Ureter (tissue), 1 donor: Measurements from ENCODE around the gene CLIC5. TPM values are rescaled to one million over a fixed set of nuclear protein-coding genes. Genes with fewer than 3 reads are reported as not detected.
"Not testable (repeated sequence)": the region's sequence is repeated elsewhere in the genome, so short reads cannot be mapped to it uniquely, and the experiment has no call there.

Experiments
- DNase-seq: peaks from one replicate; pipeline ENCODE4 v3.0.0-alpha.2; 2020; ENCODE audit warnings: low spot score
- total RNA-seq: library from RNA; stranded (reverse); gene quantifications from one replicate; pipeline ENCODE4 v1.2.4, GENCODE V29; 2023
- donor health status: DM: yes; HTN: yes; CAD: no.

Gene CLIC5
- total RNA-seq, 1 donor from 2014 or later: 8.0 TPM

DNA sequence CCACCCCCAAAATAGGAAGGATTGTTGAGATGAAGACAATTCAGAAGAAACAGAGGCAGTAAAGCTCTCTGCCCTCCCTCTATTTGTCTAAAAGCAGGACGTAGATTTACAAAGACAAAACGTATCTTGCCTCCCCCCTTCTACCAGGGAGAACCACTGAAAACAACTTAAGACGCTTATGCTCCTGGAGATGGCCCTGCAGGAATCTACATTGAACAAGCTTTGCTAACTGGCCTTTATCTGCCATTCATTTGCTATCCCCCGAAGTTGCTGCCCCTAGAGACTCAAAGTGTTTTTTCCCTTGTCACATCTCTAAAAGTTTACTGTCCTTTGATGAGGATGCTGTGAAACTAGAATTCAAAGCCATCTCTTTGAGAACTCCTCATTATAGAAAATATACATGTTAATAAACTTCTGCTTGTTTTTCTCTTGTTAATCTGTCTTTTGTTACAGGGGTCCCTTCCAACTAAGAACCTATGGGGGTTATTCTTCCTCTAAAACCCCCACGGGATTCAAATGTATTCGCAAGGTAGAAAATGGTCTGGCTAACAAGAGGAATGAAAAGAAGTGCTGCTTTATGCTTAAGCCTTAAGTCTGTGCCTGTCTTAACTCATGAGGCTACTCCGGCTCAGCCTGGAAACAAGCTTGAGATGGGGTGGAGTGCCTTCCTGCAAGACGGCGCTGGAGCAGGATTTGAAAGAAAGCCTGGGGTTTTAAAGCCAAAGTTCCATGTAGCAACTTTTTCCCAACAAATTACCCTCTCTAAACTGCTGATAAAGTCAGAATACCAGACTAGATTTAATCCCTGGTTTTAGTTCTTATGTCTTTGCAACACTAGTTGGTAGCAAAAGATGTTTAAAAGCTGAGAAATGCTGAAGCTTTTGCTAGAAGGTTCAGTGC lies 88.0 kb downstream of the CLIC5 start:
- DNase-seq: no peak

DNA sequence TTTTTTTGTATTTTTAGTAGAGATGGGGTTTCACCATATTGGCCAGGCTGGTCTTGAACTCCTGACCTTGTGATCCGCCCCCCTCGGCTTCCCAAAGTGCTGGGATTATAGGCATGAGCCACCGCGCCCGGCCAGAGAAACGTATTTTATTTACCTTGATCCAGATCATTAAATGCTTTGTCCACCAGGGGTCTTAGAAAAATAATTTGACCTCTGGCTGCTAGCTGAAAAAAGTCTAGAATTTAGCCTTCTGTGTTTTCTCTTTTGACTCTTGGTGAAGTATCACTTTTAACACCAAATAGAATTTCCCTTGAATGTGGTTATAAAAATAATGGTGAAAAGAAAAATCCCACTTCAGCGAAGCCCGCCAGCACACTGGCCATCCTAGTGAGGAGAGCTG lies 89.2 kb downstream of the CLIC5 start:
- DNase-seq: not testable (repeated sequence)

DNA sequence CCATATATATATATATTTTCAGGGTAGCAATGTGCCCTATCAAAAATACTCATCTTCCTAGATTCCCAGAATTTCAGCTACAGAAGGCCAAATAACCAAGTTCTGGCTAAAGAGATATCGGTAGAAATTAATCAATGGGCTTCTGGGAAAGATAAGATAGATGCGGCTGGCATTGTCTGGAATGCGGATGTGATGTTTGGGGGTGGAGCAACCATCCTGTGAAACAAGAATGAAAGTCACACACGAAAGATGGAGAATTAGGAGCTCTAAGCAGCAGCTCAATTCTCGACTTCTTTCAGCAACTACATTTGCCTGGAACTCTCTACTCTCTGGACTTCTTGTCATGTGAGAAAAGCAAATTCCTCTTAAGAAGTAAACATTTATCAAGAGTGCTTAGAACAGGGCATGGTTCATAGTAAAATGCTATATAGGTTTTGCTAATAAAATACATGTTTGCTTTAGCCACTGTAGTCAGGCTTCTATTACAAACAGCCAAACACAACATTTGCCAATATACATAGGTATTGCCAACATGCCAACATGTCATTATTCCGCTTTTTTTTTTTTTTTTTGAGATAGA lies 90.8 kb downstream of the CLIC5 start:
- DNase-seq: no peak

DNA sequence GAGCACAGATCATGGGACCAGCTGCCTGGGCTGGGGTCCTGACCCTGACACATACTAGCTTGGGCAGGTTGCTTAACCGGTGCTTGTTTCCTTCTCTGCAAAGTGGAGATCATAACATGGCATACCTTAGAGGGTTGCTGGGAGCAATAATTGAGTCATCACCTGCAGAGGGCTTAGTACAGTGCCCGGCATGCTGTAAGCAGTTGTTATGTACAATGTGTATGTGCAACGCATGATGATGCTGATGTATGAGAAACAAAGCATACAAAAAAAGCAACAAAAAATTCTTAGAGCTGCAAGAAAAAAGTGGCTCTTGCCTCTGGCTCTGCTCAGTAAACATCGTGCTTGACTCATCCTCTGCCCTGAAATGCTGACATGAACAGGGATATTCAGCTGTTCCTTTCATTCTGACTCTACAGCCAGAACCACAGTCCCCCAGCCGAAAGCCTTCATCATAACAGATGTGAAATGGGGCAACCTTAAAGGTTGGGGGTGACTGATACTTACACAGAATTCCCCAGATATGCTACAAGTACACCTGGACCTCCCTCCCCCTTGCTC lies 91.7 kb downstream of the CLIC5 start:
- no peak for DNase-seq

DNA sequence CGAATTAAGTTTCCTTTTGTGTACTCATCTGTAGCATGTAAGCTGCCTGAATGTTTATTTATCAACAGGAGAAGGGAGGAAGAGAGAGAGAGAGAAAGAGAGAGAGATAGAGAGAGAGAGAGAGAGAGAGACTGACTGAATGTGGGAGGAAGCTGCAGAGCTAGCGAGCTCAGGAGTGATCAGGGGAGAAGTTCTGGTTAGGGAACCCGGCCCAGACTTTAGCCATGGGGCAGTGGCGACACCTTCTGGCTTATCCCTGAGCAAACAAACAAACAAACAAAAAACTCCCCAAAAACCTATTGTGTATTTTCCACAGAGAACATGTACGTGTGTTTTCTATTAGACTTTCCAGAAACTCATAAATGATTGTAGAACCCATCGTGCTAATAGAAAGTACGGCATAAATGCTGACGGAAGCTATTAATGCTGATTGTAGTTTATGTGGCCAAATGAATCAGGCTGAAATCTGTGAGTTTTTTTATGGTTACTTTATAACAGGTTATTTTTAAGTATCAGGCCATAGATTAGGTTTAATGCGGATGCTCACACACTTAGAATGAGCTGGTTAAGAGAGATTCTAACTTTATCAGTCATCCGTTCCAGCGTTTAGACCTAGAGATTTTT lies 92.8 kb downstream of the CLIC5 start:
- DNase-seq: peak; percentile 86

DNA sequence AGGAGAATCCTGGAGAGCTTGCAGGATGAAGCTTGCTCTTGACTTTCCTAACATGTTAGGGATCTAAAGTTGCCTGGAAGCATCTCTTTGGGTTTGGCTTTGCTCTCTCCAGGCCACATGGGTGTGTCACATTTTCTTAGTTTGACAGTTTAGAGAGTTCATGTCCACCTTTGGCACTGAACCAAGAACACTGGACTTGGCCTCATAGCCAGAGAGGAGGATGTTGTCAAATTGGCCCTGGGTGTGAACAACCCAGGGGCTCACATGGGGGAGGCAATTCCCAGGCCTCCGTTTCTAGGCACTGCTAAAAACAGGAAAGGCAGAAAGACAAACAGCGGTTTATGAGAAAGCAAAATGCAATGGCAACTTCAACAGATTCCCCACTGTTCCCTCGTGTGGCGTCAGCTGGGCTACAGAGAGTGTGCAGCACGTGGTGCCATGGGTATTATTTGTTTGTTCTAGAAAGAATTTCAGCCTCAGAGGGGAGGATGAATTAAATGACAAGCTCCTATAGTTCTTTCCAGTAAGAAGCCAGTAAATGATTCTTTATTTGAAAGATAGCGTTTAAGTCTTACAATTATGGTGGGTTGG lies 93.9 kb downstream of the CLIC5 start:
- DNase-seq: no peak

DNA sequence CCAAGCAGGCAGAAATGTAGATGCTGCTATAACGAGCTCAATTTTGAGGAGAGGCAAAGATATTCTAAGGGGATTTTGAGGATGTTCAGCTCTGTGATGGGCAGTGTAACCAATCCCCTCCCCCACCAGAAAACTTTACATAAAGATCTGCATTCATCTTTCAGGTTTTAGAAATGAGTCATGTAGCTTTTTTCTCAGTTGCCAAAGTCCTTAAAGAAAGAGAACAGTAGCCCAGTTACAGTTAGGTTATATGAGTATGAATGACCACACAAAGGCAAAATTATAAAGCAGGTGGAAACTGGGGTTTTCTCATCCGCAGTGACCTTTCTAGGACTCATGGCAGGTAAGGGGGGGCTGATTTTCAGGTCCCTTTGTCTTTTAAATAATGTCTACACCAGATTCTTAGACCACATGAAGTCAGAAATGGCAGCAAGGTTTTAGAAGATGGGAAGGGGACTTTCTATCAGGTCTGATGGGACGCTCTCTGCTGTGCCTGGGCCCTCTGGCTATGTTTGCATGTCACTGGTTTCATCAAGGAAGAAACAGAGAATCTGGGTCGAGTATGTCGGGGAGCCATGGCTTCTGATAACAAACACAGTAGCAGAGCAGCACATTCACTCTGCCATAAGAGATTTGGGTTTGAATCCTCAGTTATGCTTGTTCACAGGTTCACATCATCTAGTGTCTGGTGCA lies 94.7 kb downstream of the CLIC5 start:
- no peak for DNase-seq

DNA sequence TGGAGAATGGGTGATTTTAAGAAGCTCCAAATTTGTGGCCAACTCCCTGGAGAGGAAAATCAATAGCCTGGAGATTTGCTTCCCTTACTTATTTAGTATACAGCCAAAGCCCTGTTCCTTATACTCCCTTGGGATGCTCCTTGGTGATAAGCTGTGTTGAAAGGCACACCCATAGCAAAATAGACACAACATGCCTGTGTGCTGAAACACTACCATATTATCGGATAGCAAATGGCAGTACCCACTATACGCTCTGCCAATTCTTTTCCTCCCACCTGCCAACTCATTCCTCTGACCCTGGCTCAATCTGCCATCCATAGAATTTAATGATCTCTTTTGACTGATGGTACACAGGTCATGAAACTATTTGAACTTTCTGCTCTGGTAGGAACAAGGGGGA lies 98.2 kb downstream of the CLIC5 start:
- no peak for DNase-seq

DNA sequence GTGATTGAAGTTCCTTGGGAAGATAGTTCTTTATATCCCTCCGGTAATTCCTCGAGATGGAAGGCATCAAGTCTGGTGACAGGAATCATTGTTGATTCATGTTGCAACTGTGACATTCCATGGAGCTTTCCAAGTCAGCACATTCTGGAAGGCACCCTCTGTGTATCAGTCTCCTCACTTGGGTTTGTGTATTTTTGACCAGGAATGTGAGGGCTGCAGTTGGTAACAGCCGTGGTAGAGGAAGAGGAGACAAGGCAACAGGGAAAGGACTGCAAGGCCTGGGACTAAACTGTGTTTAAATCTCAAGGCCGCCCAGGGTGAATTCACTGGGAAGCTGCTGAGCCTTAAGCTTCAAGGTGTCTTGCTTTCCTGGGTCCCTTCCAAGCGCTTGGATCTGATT lies 99.0 kb downstream of the CLIC5 start:
- DNase-seq: no peak

DNA sequence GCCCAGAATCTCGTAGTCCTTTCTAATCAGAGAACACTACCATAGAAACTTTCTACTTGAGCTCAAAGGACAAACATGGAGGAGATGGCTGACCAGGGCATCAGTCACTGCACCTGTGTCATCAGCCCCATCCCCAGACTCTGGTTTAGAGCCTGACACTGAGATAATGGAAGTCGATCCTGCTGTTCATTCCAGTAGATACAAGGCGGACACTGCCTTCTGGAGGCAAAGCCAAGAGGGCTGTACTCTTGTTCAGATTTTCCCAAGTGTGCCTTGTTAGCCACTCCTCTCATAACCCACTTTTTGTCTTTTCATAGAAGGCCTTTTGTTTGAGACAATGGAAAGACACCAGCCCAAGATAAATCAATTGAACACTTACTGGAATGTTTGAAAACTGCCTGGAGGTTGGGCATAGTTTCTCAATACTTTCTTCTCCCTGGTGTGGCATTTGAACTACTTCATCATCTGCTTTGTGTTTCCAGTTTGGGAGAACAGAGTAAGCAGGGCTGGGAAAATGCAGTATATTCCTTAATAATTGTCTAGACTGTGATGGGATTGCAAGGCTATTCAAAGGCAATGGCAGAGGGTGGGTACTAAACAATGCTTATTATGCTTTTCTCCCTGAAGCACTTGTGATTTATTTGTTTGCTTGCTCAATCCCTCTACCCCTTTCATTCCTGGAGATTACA lies 99.7 kb downstream of the CLIC5 start:
- DNase-seq: peak; percentile 10

DNA sequence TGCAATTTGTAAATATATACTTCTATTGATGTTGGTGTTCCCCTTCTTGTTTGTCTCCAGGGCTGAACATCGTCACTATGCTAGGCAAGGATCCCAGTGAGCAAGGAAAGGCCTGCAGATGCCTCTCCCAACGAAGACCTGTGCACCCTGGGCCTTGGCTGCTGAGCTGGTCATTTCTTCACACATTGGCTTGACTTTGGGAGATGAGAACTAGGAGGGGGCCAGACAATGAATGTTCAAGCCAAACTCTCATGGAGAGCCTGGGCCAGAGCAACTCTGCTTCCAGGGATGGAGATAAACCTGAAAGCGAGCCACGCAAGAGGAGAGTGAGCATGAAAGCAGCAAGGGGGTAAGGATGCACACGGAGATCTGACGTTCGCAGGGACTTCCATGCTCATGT lies 104.0 kb downstream of the CLIC5 start:
- DNase-seq: no peak

DNA sequence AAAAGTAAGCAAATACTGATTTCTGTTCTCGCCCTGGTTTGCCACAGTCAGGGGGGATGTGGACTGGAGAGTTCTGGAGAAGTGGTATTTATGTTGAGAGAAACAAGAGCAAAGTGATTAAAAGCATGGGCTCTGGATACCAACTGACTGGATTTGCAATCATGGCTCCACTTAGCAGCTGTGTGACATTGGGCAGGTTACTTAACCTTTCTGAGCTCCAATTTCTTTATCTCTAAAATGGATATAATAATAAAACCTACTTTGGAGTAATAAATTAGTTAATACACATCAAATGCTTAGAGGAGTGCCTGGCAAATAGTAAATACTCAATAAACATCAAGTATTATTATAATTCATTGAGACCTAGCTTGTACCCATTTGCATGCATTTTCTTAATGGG lies 111.7 kb downstream of the CLIC5 start:
- DNase-seq: no peak

DNA sequence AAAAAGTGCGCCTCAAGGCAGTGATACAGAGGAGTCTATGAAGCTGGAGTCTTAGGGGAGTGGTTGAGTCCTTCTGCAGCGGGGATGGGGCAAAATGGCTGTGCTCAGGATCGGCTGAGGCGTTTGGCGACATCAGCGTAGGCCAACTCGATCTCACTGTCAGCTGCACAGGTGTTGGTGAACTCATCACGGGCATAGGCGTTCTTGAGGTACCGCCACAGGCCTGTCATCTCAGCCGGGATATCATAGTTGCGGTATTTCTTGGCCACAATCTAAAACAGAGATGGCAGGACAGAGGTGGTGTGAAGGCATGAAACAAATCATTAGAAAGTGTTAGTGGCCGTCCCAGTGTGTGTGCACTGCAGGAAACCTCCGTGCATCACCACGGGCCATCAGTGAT lies 112.7 kb downstream of the CLIC5 start:
- no peak for DNase-seq

DNA sequence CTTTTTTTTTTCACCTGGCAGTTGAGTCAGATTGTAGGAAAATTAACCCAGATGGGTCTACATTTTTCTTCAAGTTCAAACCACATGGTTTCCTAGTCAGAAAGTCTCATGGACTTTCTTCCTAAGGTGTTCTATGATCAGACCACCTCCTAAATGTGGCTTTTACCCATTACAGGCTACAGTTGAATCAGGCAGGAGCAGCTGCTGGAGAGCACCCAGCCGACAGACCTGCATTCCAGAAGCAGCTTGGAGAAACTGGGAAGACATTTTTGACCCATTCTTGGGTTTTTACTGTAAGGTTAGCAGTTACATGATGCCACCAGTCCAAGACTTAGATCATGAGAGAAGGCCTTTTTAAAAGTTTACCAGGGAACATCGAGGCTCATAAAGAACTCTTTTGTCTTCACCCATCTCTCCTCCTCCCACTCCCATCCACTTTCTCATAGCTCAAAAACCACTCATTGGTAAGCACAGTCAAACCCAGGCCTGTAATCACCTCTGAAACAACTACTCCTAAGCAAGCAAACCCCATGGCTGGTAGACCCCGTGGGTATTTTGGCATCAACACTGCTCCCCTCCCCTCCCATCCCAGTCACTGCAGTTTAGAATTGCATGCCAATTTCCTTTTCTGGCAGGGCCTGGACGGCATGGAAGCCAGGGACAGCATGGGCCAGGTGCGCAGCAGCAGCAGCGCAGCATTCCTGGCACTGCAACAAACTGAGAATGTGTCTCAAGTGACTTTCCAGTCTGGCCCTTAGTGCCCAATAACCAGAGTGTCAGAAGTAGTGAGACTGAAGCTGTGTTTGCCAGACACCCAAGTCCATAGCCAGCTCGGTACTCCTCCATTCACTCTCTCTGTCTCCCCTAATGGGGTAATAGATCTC lies 113.7 kb downstream of the CLIC5 start:
- DNase-seq: no peak

DNA sequence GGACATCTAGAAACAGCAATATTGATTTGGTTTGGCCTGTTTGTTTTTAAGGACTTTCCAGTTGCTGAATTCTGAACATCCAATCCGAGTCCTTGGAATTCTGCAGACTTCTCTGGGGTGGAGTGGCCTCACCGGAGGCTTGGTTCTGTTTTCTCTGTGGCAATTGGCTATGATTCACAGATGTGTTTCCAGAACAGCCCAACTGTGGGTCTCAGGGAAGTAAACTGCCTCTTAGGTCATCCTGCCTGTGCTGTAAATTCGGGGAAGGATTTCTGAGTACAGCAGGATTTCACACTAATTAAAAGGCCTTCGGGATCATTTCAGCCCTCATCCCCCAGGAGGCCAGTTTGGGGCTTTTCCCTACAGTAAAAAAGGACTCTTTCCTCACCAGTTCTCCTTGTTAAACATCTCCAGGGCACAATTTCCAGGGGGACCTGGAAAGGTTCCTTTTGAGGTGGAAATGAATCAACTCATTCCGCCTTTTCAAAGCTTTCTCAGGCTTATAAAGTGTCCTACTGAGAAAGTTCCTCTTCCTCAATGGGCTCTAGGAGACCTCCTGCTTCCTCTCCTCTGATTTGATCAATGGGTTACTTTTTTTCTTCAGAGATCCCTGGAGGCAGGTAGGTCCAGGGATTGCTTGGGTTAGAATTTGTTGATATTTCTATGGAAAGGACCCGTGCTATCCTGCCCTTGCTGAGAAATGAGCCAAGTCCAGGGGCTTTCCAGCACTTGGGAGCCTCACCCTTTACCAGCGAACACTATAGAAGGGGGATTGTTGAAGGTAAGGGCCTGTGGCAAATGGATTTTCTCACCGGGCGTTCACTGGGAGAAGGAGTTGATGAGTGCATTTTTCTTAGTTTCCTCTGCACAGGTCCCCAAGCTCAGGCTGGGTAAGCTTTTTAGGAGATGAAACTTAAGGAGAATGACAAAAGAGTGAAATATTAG lies 114.6 kb downstream of the CLIC5 start:
- DNase-seq: no peak

DNA sequence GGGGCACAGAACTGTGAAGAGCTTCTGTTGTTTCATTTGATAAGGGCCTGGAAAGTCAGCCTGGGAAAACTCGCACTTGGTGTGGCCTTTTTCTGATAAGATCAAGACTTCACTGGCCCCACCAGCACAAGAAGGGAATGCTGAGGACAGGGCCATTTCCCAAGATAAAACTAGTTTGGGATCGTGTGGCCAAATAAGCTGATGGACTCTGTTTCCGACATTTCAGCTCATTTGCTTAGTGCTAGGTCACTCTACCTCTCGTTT lies 116.0 kb downstream of the CLIC5 start:
- no peak for DNase-seq

DNA sequence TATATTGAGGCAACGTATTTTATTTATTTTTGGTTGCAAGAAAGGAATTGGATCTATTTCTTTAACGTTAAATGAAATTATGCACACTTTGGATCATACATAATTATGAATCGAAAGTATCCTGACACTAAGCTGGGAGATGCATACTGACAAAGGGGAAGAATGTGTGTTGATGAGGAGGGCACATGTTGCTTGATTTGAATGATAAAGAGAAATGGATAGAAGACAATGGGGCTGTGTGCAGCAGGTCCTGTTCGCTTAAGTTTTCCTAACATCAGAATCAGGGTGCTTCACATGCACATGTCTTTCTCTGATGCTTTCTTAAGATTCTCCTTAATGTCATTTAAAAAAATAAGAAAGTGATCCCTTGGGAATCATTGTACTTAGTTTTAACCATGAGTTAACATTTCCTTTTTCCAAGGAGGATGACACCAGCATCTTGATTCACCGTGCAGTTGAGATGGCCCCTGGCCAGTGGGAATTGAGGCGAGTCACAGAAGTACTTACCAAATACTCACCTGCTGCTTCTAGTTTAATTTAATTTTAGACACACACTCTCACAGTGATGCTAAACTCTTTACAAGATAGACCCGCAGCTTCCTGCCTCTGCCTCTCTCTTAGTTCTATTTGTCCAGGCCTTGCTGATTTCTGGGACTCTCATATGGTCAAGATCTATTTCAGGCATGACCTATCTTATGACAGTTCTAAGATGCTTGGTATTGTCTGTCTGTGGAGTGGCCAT lies 116.5 kb downstream of the CLIC5 start:
- DNase-seq: no peak

DNA sequence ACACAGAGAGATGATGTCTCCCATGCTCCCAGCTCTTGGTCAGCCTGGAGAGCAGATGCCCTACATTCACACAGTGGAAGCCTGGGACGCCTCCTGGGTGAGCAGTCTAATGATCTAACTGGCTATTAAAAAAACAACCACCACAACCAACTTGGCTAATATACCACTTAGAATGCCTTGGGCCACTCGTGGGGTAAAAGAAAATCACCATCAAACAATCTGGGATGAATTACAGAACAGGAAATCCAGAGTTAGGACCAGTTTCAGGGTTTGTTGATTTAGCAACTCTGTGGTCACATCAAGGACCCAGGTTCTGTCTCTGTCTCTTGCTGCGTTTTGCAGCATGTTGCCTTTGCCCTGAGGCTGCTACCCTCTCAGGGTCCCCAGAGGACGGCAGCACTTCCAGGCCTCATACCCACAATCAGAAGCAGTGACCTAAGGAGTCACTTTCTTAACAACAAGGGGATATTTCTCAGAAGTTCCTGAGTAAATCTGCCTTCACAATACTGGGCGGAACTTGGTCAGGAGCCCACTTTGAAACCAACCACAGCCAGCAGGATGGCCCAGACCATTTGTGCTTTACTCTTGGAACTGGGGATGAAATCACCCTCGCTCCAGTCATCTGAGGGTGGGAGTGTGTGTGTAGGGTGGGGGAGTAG lies 118.7 kb downstream of the CLIC5 start:
- no peak for DNase-seq
